KBM-7 (cell line): ENCODE measurements around the gene SUPT4H1.
A peak's percentile ranks its signal among the peaks of the same experiment; 100 is the strongest.

Source experiments
- DNase-seq: peaks from one replicate; pipeline ENCODE4 v3.0.0-alpha.2; 2015
- in situ Hi-C: fragments of 300-500 bp; cut with MboI; formaldehyde crosslinking; loops from 2 replicates; pipeline ENCODE4 v1.14.3; 2020; ENCODE audit warnings: low sequenced_read_pairs, low pct_unique_long_range_greater_than_20kb, mixed read lengths

SUPT4H1 gene

GRCh38 chr17:58367461-58367860 lies 15.5 kb upstream of the SUPT4H1 start:
- in situ Hi-C loops: no loop called here
- no peak for DNase-seq

GRCh38 chr17:58365980-58366595 lies 14.1 kb upstream of the SUPT4H1 start:
- in situ Hi-C loops: no loop called here
- DNase-seq: no peak

- in situ Hi-C loops: no loop called here
- DNase-seq: no peak
Measured at GRCh38 chr17:58365185-58365979, 13.4 kb upstream of the SUPT4H1 start.

GRCh38 chr17:58364270-58364942 lies 12.4 kb upstream of the SUPT4H1 start:
- in situ Hi-C loops: no loop called here

GRCh38 chr17:58363457-58364185 lies 11.6 kb upstream of the SUPT4H1 start:
- no peak for DNase-seq
- in situ Hi-C loops: no loop called here

More at GRCh38 chr17:58364270-58364942, 12.4 kb upstream of the SUPT4H1 start:
- DNase-seq: no peak

DNA sequence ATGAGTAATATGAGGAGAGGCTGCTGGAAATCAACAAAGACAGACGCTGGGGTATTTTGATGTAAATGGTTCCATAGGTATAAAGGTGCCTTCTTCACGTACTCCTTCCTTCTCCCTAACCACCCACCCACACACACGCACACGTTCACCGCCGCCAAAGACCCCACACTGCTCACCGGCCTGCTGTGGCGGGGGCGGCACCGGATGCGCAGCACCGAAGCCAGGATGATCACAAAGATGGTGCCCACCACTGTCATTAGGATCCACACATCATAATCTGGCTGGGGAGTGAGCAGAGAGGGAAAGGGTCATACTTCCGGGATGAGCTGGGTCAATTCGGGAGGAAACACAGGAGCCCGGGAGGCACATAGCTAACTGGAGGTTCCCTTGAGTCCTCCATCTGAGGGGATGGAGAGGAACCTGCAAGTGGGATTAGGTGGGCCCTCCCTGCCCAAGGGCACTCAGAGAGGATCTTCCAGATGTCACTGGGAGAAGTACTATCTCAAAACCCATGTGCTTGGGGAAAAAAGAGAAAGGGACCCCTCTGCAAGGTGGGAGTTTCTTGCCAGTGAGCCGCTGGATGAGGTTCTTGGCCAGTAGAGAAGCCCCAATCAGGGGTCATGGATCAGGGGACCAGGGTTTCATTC lies 10.5 kb upstream of the SUPT4H1 start:
- in situ Hi-C loops: no loop called here
- DNase-seq: no peak

DNA sequence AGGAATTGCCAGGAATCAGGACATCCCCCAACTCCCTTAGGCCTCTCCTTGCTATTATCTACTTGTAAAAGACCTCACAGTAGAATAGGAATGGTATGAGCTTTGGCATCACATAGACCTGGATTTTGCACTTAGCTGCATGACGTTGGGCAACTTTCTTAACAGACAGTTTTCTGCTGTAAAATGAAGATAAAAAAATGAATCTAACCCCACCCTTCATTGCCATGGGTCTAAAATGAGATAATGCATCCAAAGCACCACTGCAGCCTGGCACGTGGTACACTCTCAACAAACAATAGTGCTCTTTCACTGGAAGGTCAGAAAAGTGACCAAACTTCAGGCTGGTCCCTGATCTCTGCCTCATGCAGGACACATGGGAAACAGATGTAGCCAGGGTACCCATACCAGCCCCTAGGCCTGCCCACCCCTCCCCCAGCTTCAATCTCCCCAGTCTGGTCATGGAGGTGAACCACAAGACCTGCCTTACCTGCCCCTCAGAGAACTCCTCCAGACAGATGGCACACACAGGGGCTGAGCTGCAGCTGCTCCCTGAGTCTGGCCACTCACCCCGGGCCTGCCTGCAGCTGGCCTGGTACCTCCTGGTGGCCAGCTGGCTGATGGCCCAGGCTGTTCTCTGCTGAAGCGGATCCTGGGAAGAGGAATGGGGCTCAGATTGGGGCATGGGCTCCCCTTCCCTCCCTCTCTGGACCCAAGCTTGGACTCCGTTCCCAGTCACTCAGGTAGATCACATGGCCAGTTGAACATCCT lies 8.5 kb upstream of the SUPT4H1 start:
- in situ Hi-C loops: no loop called here
- no peak for DNase-seq

DNA sequence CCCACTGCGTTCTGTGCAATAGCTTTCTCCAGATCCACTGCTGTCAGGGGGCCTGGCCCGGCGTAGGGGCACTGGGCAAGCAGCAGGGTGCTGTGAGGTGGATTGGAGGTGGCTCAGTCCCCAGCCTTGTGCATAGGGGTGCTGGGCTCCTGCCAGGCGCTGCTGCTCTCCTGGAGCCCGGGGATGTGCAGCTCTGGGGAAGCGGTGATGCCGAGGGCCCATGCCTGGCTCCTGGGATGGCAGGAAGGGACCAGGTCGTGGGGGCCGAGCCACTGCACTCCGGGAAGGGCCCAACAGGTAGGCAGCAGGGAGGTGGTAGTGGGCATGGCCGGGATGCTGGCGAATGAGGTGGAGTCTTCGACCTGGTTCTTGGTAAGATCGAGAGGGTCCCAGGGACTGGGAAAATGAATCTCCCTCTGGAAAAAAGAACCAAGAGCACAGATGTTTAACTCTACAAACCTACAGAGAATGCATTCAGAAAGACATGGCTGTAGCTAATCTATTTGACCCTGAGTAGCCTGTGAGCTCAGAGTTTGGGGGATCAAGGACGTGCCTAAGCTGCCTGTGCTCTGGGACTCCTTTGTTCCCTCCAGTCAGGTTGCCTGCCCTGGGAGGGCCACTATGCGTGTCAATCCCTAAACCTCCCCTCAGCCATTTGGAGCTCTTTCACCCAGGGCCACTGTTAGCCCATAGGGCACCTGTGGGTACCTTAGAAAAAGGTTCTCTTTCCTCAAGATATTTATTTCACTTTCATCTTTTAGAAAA lies 6.6 kb upstream of the SUPT4H1 start:
- DNase-seq: no peak
- in situ Hi-C loops: no loop called here

DNA sequence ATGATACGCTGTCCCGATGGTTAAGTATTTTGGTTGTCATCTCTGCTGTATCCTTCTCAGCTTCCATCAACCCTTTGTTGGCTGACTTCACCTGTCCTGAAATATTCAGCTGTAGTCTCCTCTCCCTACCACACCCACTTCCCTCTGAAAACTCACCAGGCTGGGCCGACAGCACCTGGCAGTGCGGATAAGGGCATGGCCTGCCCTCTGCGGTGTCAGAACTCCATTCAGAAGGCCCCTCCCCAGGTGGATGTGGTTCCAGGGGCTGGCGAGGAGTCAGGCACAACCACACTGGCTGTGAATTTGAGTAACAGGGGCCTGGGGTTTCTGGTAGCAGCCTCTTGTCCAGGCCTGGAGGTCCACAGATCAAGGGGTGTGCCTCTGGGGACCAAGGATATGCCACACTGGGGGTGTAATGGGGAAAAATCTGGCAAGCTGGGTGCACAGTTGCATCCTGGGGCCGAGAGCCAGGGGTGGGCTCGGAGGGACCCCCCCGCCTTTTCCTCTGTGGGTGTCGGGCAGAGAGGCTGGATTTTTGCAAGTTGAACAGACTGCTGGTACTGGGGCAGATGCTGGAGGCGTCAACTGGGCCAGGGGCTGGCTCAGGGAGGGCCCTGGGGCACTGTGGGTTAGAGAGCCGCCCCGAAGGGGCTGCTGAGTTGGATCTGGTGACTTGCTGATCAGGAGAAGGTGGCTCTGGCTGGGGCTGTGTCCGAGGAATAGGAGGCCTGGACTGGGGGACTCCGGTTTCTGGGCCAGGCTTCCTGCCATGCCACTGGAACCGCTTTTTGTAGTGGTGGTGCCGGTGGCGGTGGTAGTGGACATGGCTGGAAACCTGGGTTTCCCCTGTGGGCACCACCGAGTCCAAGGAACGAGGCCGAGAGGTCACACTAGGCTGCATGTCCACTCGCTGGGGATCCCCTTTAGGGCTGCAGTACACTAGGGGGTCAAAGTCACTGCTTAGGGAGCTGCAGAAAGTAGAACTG lies 5.6 kb upstream of the SUPT4H1 start:
- in situ Hi-C loops: no loop called here
- DNase-seq: no peak

- DNase-seq: no peak
- in situ Hi-C loops: no loop called here
Measured at GRCh38 chr17:58356231-58356630, 4.2 kb upstream of the SUPT4H1 start.

GRCh38 chr17:58354541-58355216 lies 2.7 kb upstream of the SUPT4H1 start:
- DNase-seq: no peak
- in situ Hi-C loops: no loop called here

DNA sequence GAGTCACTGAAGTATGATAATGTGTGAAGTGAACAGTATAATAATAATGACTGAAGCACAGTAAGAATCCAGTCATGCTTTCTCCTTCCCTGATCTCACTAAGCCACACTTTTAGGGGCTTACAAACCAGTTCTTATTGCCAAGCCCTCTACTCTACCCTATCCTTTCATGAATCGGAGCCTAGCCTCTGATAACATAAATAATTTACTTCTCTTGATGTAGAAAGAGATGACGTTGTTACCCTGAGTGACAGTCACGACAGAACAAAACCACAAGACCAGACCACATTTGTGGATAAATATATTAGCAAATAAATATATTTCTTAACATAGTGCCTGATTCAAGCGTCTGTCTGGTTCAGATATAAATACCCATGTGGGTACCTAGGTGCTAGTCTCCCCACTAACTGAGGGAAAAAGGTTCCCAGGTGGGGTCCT lies 1.4 kb upstream of the SUPT4H1 start:
- in situ Hi-C loops: no loop called here
- no peak for DNase-seq

DNA sequence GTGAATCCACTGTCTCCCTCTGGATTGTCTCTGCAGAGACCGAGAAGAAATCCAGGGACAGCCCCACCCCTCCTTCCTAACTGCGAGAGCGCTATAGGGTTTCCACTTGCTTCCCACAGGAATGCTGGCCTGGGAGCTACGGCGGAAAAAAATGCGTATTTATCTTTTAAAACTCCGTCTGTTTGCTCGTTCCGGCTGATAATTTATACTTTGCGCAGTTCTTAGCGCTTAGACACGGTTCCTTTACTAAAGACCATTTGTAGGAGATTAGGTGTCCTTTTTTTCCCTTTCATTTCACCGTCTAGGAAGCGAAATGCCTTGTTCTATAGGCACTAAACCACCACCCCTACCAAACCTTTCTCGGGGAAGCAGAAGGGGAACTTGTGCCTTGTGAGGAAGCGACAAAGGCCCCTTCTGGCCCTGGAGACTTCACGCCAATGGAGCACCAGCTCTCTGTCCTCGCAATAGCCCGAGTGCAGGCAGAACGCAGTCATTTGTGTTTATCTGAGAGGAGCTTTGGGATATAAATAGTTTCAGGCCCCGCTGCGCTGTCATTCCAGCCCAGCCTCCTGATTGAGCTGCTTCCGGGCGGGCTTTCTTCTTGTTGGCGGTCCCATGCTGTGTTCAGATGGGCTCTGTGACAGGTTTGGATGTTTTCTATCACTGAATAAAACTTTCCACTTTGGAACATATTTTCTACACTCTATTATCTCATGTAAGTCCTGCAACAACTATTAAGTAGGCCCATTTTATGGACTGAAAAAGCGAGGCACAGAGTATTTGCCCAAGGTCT lies 791 bp upstream of the SUPT4H1 start:
- DNase-seq: peak; percentile 71
- in situ Hi-C loops: no loop called here

GRCh38 chr17:58351182-58351581 lies 819 bp downstream of the SUPT4H1 start:
- in situ Hi-C loops: no loop called here
- DNase-seq: no peak

GRCh38 chr17:58348038-58348437 lies 4.0 kb downstream of the SUPT4H1 start:
- in situ Hi-C loops: no loop called here
- DNase-seq: no peak
